T-cell (primary cell): ENCODE data around the gene S100A5. TPM values are rescaled to one million over a fixed set of nuclear protein-coding genes. Genes with fewer than 3 reads are reported as not detected.

Experiments used
- ATAC-seq, 4 experiments: fragments of 200-7000 bp in 3 of 4; fragments of 150-1000 bp in 1 of 4; cut with Tn5 transposase; replicated peaks in 1 of 4; 1 replicate in 3 of 4; 2 replicates in 1 of 4; pipeline ENCODE4 v1.10.0; 2021; ENCODE audit warnings: moderate library complexity in 3 of 4, mild to moderate bottlenecking in 2 of 4, moderate number of reproducible peaks in 1 of 4
- CTCF ChIA-PET, 2 donors: fragments of 300-600 bp; sonication (Branson Sonifier 250); formaldehyde crosslinking; loops; one replicate each; lab custom pipeline; 2022; ENCODE audit warnings: antibody characterized with exemption in 2 of 2; lab: Charles Lee
- POLR2A ChIA-PET, 2 donors: fragments of 300-600 bp; sonication (Branson Sonifier 250); formaldehyde crosslinking; loops; one replicate each; lab custom pipeline; 2022; ENCODE audit warnings: antibody characterized with exemption in 2 of 2; lab: Charles Lee
- DNase-seq, 35 experiments: peaks; one replicate each; pipeline versions ENCODE4 v3.0.0 to v3.0.0-alpha.2; 2013 to 2023
- H3K27ac ChIP-seq: one replicate; pipeline ENCODE4 v1.5.1; 2013; ENCODE audit warnings: low read length
- H3K27me3 ChIP-seq, 2 experiments: replicated peaks in 1 of 2; 1 replicate in 1 of 2; 2 replicates in 1 of 2; pipeline versions ENCODE4 v1.6.1 to v1.7.0; 2013; ENCODE audit warnings: low read length in 1 of 2, mixed read lengths in 1 of 2; ENCODE audit not compliant: control insufficient read depth in 2 of 2, insufficient read depth in 2 of 2; ENCODE audit errors: extremely low read depth in 1 of 2
- H3K36me3 ChIP-seq, 2 donors: 1 replicate in 1 of 2; 2 replicates in 1 of 2; pipeline versions ENCODE4 v1.6.1 to v1.7.0; 2013; ENCODE audit warnings: low read length in 1 of 2; ENCODE audit not compliant: control insufficient read depth in 2 of 2, insufficient read depth in 1 of 2; ENCODE audit errors: extremely low read depth in 1 of 2
- H3K4me1 ChIP-seq, 2 experiments: 1 replicate in 1 of 2; 2 replicates in 1 of 2; pipeline versions ENCODE4 v1.6.1 to v1.7.0; 2013; ENCODE audit warnings: low read length in 2 of 2, mixed read lengths in 1 of 2; ENCODE audit not compliant: insufficient read depth in 2 of 2, control insufficient read depth in 1 of 2; ENCODE audit errors: extremely low read depth in 1 of 2
- H3K4me3 ChIP-seq, 2 donors: 1 replicate in 1 of 2; 2 replicates in 1 of 2; pipeline versions ENCODE4 v1.5.1 to v1.7.0; 2013; ENCODE audit warnings: mild to moderate bottlenecking in 2 of 2, low read length in 1 of 2, moderate library complexity in 1 of 2; ENCODE audit not compliant: control insufficient read depth in 1 of 2; ENCODE audit errors: extremely low read depth in 1 of 2
- H3K9me3 ChIP-seq: 2 replicates; pipeline ENCODE4 v1.7.0; 2013
- H3K27ac Mint-ChIP-seq, 2 donors: one replicate each; pipeline ENCODE4 v1.8.0; 2020 to 2021; ENCODE audit warnings: mild to moderate bottlenecking in 2 of 2, mixed read lengths in 2 of 2
- H3K27me3 Mint-ChIP-seq, 2 donors: one replicate each; pipeline ENCODE4 v1.8.0; 2021 to 2022; ENCODE audit warnings: mixed read lengths in 2 of 2
- H3K36me3 Mint-ChIP-seq: one replicate; pipeline ENCODE4 v1.8.0; 2021; ENCODE audit warnings: mixed read lengths
- H3K4me1 Mint-ChIP-seq, 3 donors: one replicate each; pipeline ENCODE4 v1.8.0; 2020 to 2022; ENCODE audit warnings: mixed read lengths in 3 of 3, mild to moderate bottlenecking in 1 of 3
- H3K4me3 Mint-ChIP-seq, 3 donors: one replicate each; pipeline ENCODE4 v1.8.0; 2020 to 2022; ENCODE audit warnings: mild to moderate bottlenecking in 3 of 3, mixed read lengths in 3 of 3, moderate library complexity in 3 of 3
- H3K9me3 Mint-ChIP-seq, 3 donors: one replicate each; pipeline ENCODE4 v1.8.0; 2020 to 2022; ENCODE audit warnings: mixed read lengths in 3 of 3
- WGBS: methylation state at CpG from one replicate; pipeline ENCODE4 v1.1.5; 2013; ENCODE audit warnings: missing lambda C conversion rate; ENCODE audit not compliant: insufficient coverage; 5-methylcytosine and 5-hydroxymethylcytosine counted together
- total RNA-seq, 35 experiments: library from RNA in 6 of 35; stranded (reverse) in 6 of 35; fragments of 120-200 nt in 1 of 35; gene quantifications; one replicate each; pipeline versions ENCODE4 v1.2.1 to v1.2.4 and lab custom pipeline; 2013 to 2026

S100A5 gene
- total RNA-seq, 5 donors from 2014 or later (not counting 1 experiment from before 2014, with no cell fraction given), result 0.36 to 1.6 (median 1.2) TPM; not detected in 1

DNA sequence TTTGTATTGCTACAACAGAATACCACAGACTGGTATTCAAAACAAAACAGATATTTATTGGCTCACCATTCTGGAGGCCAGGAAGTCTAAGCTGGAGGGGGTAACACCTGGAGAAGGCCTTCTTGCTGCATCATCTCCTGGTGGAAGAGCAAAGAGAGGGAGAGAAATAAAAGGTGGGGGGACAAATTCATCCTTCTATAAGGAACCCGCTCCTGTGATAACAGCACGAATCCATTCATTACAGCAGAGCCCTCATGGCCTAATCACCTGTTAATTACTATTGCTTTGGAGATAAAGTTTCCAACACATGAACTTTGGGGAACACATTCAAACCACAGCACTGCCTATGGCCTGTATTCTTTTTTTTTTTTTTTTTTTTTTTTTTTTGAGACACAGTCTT, 19.5 kb upstream of the S100A5 start:
- Histone ChIP-seq H3K4me3 (no peak overlapping the region), H3K9me3 (no peaks in the 10 kb centered on the region), H3K27ac (no peak overlapping the region), H3K36me3 (no peaks in the 10 kb centered on the region), H3K4me1 (peaks cover 0 to under 1% of the 10 kb centered on the region in 2 experiments), H3K27me3 (no peaks in the 10 kb centered on the region)
- H3K4me3 Mint-ChIP-seq, result no peak overlapping the region
- H3K9me3 Mint-ChIP-seq, result no peaks in the 10 kb centered on the region
- H3K27ac Mint-ChIP-seq, result no peak overlapping the region
- H3K27me3 Mint-ChIP-seq, result no peaks in the 10 kb centered on the region
- WGBS, result 80% methylated on average over 1 of the region's 2 CpGs
- CTCF ChIA-PET, result no interaction called here
- H3K36me3 Mint-ChIP-seq, result no peaks in the 10 kb centered on the region
- POLR2A ChIA-PET, result no interaction called here
- DNase-seq (no peak), ATAC-seq (no peak)
- H3K4me1 Mint-ChIP-seq, result peaks cover under 1 to 1% (median 1%) of the 10 kb centered on the region in 3 donors

DNA sequence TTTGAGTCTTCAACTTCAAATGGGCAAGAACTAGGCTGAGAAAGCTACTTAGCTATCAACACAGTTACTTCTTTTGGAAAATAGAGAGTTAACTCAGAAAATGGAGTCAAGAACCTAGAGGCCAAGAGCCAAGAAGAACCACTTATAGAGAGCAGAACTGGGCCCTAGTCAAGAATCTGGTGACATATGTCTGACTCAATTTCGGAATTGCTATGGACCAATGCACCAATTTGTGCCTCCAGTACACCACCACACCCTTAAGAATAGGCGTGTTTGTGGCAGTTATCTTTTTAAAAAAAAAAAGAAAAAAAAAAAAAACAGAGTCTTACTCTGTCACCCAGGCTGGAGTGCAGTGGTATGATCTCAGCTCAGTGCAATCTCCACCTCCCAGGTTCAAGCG, 17.1 kb upstream of the S100A5 start:
- Histone ChIP-seq H3K4me1 (no peaks in the 10 kb centered on the region), H3K36me3 (no peaks in the 10 kb centered on the region), H3K4me3 (no peak overlapping the region), H3K27ac (no peak overlapping the region), H3K27me3 (no peaks in the 10 kb centered on the region), H3K9me3 (no peaks in the 10 kb centered on the region)
- no peaks in the 10 kb centered on the region for H3K36me3 Mint-ChIP-seq
- 100% methylated on average over 1 of the region's 3 CpGs for WGBS
- CTCF ChIA-PET, result interaction anchor here in 1 of 2 donors (0.7 kb wide), 1 partner anchor 14 kb away, joined by 3 read pairs; no protein-coding TSS in a partner anchor
- POLR2A ChIA-PET, result interaction anchor here in 1 of 2 donors (0.6 kb wide), 1 partner anchor 12 kb away, joined by 4 read pairs; the partner anchor contains the start of gene S100A4
- H3K4me3 Mint-ChIP-seq, result no peak overlapping the region
- no peak overlapping the region for H3K27ac Mint-ChIP-seq
- no peaks in the 10 kb centered on the region for H3K9me3 Mint-ChIP-seq
- H3K27me3 Mint-ChIP-seq, result no peaks in the 10 kb centered on the region
- no peak for ATAC-seq
- peaks cover 0 to 10% (median 0%) of the 10 kb centered on the region in 3 donors for H3K4me1 Mint-ChIP-seq
- no peak for DNase-seq

DNA sequence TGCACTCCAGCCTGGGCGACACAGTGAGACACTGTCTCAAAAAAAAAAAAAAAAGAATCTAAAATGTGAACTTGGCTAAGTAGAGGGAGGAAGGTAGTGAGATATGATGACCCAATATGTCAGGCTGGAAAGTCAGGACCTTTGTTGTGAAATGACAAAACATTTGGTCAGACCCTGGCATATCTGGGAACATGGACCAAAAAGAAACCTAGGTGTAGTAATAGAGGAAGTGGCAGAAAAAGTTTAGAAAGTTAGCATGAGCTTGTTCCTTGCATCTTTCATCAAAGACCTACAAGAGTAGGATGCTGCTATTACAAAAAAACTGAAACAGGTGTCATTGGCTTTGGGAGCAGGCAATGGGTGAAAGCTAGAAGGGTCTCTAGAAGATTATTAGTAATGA, 15.6 kb upstream of the S100A5 start:
- Histone ChIP-seq H3K4me3 (no peak overlapping the region), H3K4me1 (no peaks in the 10 kb centered on the region), H3K27ac (no peak overlapping the region), H3K36me3 (no peaks in the 10 kb centered on the region), H3K9me3 (no peaks in the 10 kb centered on the region), H3K27me3 (no peaks in the 10 kb centered on the region)
- ATAC-seq, result no peak
- DNase-seq, result no peak
- WGBS, result no CpG with 5 or more reads among the region's 1 CpG
- no peaks in the 10 kb centered on the region for H3K27me3 Mint-ChIP-seq
- ChIA-PET POLR2A (interaction anchor here in 1 of 2 donors (0.6 kb wide), 1 partner anchor 17 kb away, joined by 8 read pairs; no protein-coding TSS in a partner anchor), CTCF (interaction anchor here in 1 of 2 donors (0.8 kb wide), 1 partner anchor 13 kb away, joined by 3 read pairs; no protein-coding TSS in a partner anchor)
- H3K9me3 Mint-ChIP-seq, result no peaks in the 10 kb centered on the region
- H3K4me3 Mint-ChIP-seq, result no peak overlapping the region
- H3K36me3 Mint-ChIP-seq, result no peaks in the 10 kb centered on the region
- H3K4me1 Mint-ChIP-seq, result peaks cover 0 to 10% (median 0%) of the 10 kb centered on the region in 3 donors
- H3K27ac Mint-ChIP-seq, result no peak overlapping the region

DNA sequence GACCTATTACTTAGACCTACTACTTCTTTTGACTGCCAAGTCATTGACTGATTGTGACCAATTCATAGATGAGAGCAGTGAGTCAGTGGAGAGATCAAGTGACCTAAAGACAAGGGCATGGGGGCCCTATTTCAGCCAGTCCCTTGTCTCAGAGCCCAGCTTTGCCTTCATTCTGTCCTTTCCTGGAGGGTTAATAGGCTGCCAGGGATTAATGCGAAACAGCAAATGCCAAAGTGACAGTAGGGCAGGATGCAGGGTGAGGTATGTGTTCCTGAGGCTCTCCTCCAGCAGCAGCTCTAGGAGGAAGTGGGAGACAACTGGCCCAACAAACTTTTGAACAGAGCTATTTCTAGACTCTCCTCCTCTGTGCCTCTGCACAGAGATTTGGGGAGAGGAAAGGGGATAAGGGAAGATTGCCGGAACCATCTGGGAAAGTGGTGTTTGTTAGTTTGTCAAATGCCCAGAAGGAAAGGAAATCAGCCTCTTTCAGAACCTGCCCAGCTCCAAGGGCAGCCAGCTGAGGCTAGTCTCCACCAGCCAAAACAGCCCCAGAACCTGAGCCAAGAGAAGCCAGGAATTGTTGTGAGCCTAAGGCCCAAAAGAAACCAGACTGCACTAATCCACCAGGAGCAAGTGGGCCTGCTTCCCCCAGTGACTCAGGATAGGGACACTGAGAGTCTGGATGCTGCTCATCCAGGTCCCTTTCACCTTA, 13.3 kb upstream of the S100A5 start:
- H3K4me3 Mint-ChIP-seq, result no peak overlapping the region
- H3K27me3 Mint-ChIP-seq, result no peaks in the 10 kb centered on the region
- H3K27ac Mint-ChIP-seq, result no peak overlapping the region
- ChIA-PET CTCF (interaction anchor here in 1 of 2 donors (1.0 kb wide), 1 partner anchor 20 kb away, joined by 5 read pairs; no protein-coding TSS in a partner anchor), POLR2A (interaction anchor here in 1 of 2 donors (0.6 kb wide), 1 partner anchor 104 kb away, joined by 13 read pairs; no protein-coding TSS in a partner anchor)
- ATAC-seq, result no peak
- no peaks in the 10 kb centered on the region for H3K9me3 ChIP-seq
- no peak overlapping the region for H3K4me3 ChIP-seq
- no peak overlapping the region for H3K27ac ChIP-seq
- no peaks in the 10 kb centered on the region for H3K4me1 ChIP-seq
- H3K4me1 Mint-ChIP-seq, result peaks cover 0 to 10% (median 3%) of the 10 kb centered on the region in 3 donors
- H3K36me3 Mint-ChIP-seq, result no peaks in the 10 kb centered on the region
- H3K36me3 ChIP-seq, result no peaks in the 10 kb centered on the region
- peaks cover 0 to 3% of the 10 kb centered on the region in 2 experiments for H3K27me3 ChIP-seq
- no peaks in the 10 kb centered on the region for H3K9me3 Mint-ChIP-seq
- WGBS, result 100% methylated on average over 1 of the region's 2 CpGs
- no peak for DNase-seq

DNA sequence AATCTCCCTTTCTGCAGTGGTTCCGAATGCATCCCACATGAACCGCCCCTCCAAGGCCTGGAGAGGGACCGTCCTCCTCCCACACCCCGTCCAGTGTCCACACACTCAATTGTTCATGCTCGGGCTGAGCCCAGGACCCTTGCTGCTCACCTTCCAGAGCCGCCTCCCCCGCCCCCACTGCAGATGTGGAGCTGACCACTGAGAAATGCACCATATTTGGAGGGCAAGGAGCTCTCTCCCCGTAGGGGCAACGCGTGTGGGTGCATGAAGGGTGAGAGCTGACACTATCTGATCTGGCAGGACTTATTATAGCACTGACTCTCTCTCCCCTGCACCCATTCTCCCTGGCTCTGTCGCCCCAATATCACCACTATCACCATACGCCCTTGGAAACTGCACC, 12.4 kb upstream of the S100A5 start:
- no peak for DNase-seq
- no peaks in the 10 kb centered on the region for H3K27me3 Mint-ChIP-seq
- no peaks in the 10 kb centered on the region for H3K9me3 Mint-ChIP-seq
- H3K4me1 ChIP-seq, result no peaks in the 10 kb centered on the region
- H3K4me1 Mint-ChIP-seq, result peaks cover 2 to 19% (median 11%) of the 10 kb centered on the region in 3 donors
- ChIA-PET CTCF (interaction anchor here in 1 of 2 donors (1.0 kb wide), 1 partner anchor 20 kb away, joined by 5 read pairs; no protein-coding TSS in a partner anchor), POLR2A (no interaction called here)
- H3K4me3 Mint-ChIP-seq, result no peak overlapping the region
- no peak overlapping the region for H3K4me3 ChIP-seq
- H3K36me3 Mint-ChIP-seq, result no peaks in the 10 kb centered on the region
- no peaks in the 10 kb centered on the region for H3K9me3 ChIP-seq
- peaks cover 0 to 3% of the 10 kb centered on the region in 2 experiments for H3K27me3 ChIP-seq
- WGBS, result 96% methylated on average over 7 of the region's 12 CpGs
- H3K27ac ChIP-seq, result no peak overlapping the region
- H3K36me3 ChIP-seq, result no peaks in the 10 kb centered on the region
- no peak overlapping the region for H3K27ac Mint-ChIP-seq
- ATAC-seq, result no peak

DNA sequence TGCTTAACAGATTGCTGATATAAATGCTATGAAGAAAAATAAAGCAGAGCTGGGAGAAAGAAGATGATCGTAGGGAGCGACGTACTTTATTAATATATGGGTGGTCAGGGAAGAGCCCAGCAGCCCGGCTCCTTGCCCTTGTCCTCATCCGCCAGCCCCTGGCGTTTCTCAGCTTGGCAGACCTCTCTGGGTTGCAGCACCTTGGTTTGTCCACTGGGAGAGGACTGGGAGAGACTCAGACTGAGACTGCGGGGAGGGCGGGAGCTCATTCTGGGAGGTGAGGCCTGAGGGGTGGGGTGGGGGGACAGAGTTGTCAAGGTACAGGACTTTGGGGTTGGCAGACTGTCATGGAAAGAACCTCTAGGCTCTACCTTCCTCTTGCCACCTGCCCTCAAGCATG, 11.6 kb upstream of the S100A5 start:
- H3K27ac Mint-ChIP-seq, result no peak overlapping the region
- no peaks in the 10 kb centered on the region for H3K27me3 Mint-ChIP-seq
- no peaks in the 10 kb centered on the region for H3K9me3 Mint-ChIP-seq
- DNase-seq, result no peak
- H3K4me3 Mint-ChIP-seq, result no peak overlapping the region
- ChIA-PET POLR2A (interaction anchor here in 1 of 2 donors (0.6 kb wide), 1 partner anchor 17 kb away, joined by 6 read pairs; the partner anchor contains the start of gene S100A6), CTCF (interaction anchor here in 1 of 2 donors (0.6 kb wide), 1 partner anchor 153 kb away, joined by 3 read pairs; no protein-coding TSS in a partner anchor)
- H3K36me3 Mint-ChIP-seq, result no peaks in the 10 kb centered on the region
- no peaks in the 10 kb centered on the region for H3K36me3 ChIP-seq
- WGBS, result 91% methylated on average over 6 of the region's 8 CpGs
- H3K4me3 ChIP-seq, result no peak overlapping the region
- H3K9me3 ChIP-seq, result no peaks in the 10 kb centered on the region
- peaks cover 0 to 3% of the 10 kb centered on the region in 2 experiments for H3K27me3 ChIP-seq
- H3K4me1 ChIP-seq, result peaks cover 0 to 2% of the 10 kb centered on the region in 2 experiments
- no peak for ATAC-seq
- H3K4me1 Mint-ChIP-seq, result peaks cover 2 to 20% (median 19%) of the 10 kb centered on the region in 3 donors
- H3K27ac ChIP-seq, result no peak overlapping the region
